Measurements from ENCODE around the gene VRK3. TPM values are rescaled to one million over a fixed set of nuclear protein-coding genes. Genes with fewer than 3 reads are reported as not detected.

Gene VRK3
- polyA plus RNA-seq, 2 of the 4 experiments (the other 2 are of a cell fraction), result 35.2 to 37.4 TPM

DNA sequence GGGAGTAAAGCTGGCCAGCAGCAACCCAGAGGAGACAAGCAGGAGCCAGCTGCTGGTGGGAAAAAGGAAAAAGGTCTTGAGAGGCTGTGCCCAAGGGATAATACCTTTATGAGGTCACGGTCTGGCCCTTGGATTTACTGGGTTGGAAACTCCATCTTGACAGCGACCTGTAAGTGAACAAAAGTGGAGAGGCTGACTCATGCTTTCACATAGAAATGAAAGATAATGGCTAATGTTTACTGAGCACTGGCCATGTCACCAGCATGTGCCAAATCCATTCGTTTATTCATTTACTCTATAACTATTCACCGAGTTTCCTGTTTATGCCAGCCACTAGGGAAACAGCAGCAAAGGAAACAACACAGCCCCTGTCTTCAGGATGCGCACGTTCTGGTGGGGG, 4.7 kb downstream of the VRK3 start:
- ATAC-seq (no peak), FAIRE-seq (no peak), DNase-seq (ENCODE audit: low read depth in 1 of 2, low spot score in 1 of 2) (peak in 1 of 2 experiments; percentile 62)
- WGBS (ENCODE audit: missing lambda C conversion rate), result 53% methylated on average over 6 of the region's 6 CpGs
- ChIA-PET POLR2A (no interaction called here), CTCF (interaction anchor here (1.0 to 1.2 kb wide), 2 partner anchors 37 to 83 kb away, joined by 3 read pairs; no protein-coding TSS in a partner anchor)
- no peak for TF ChIP-seq BHLHE40 (IDR thresholded peaks at IDR 0.05; ENCODE audit: low read depth, low read length)
- no peak for TF ChIP-seq FOSL2 (IDR thresholded peaks at IDR 0.05)
- TF ChIP-seq FOSL2 (CRISPR knock-in tag; IDR thresholded peaks at IDR 0.05), result peak; percentile 26; the same call in 1 of the 2 replicates
- H3K27ac ChIP-seq, result no peak overlapping the region
- H3K4me2 ChIP-seq, result 0 out of 3 replicates have a peak overlapping the region, but pooled peaks have one; percentile 11
- peaks cover 17% of the 10 kb centered on the region for H3K4me1 ChIP-seq
- H3K4me3 ChIP-seq, result no peak overlapping the region
- H3K9me3 ChIP-seq, result no peaks in the 10 kb centered on the region

DNA sequence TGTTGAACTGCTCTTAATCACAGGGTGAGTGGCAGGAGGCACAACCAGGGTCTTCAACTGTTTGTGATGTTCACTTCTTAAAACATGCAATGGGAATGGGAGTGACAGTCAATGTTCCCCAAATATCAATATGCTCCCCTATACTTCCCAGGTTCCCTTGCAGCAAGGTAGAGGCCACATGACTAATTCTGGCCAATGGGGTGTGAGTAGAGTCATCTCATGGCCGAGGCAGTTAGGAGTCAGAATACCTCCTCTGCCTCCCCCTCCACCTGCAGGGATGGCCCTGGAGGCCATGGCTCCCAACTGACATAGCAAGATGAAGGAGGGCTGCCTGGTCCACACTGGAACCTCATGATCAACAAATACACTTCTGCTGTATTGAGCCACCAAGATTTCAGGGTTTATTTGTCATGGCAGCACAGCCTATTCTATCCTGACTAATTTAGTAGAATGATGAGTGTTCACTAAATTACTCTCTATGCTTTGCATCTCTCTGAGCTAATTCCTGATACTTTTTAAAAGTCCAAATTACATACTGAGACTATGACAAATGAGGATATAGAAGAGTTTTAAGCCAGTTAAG, 8.9 kb downstream of the VRK3 start:
- H3K4me2 ChIP-seq, result no peak overlapping the region
- H3K4me1 ChIP-seq, result peaks cover 10% of the 10 kb centered on the region; the same call in 2 of the 3 replicates
- no peaks in the 10 kb centered on the region for H3K9me3 ChIP-seq
- ChIA-PET POLR2A (no interaction called here), CTCF (interaction anchor here (0.6 to 4.6 kb wide), 3 partner anchors 18 to 32 kb away, joined by 3 to 18 read pairs (median 4); no protein-coding TSS in a partner anchor)
- WGBS (ENCODE audit: missing lambda C conversion rate), result 75% methylated on average over 1 of the region's 1 CpG
- no peak for ATAC-seq
- no peak overlapping the region for H3K4me3 ChIP-seq
- no peak overlapping the region for H3K27ac ChIP-seq
- DNase-seq (ENCODE audit: low read depth in 1 of 2, low spot score in 1 of 2), result no peak
- TF ChIP-seq RCOR1 (IDR thresholded peaks at IDR 0.05; ENCODE audit: low read depth, low read length), result no peak
- TF ChIP-seq KDM1A (IDR thresholded peaks at IDR 0.05; ENCODE audit: low read depth), result no peak
- no peak for FAIRE-seq

DNA sequence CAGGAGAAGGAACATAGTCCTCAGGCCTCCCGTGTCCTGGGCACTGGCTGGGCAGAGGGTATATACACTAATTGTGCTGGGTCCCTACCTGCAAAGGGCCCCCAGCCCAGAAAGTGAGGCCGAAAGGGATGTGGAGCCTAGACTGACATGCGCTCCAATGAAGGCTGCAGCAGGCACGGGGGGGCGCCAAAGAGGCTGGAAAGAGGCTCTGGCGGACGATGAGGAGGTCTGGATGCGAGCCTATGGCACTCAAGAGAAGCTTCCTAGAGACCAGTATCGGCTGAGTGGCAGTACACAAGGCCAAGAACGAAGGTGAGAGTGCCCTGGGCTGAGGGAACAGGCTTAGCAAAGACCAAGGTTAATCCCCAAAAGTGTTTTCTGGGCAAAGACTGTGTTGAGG, 16.6 kb downstream of the VRK3 start:
- FAIRE-seq, result no peak

DNA sequence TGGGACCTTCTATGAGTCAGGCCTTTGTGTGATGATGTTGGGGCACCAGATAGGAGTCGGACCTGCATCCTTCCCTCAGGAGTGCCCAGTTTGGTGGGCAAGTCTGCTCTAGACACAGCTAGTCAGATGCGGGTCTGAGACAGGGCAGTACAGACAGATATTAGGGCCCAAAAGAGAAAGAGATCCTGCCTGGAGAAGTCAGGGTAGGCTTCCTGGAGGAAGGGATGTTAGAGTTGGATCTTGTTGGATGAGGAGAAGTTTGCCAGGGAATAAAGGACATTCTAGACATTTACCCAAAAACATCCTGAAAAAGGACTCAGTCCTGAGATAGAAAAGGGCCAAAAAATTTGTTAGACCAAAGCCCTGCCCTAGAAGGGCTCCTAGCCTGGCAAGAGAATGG, 17.2 kb downstream of the VRK3 start:
- DNase-seq (ENCODE audit: low read depth in 1 of 2, low spot score in 1 of 2) (no peak), ATAC-seq (no peak), FAIRE-seq (no peak)
- H3K4me2 ChIP-seq, result no peak overlapping the region
- no peak overlapping the region for H3K27ac ChIP-seq
- H3K4me1 ChIP-seq, result peaks cover 17% of the 10 kb centered on the region
- ChIA-PET POLR2A (interaction anchor here (0.6 kb wide), 1 partner anchor 10 kb away, joined by 6 read pairs; no protein-coding TSS in a partner anchor), CTCF (interaction anchor here (0.6 to 1.4 kb wide), 4 partner anchors 9 to 128 kb away, joined by 3 to 4 read pairs (median 3); no protein-coding TSS in a partner anchor)
- 91% methylated on average over 2 of the region's 2 CpGs for WGBS (ENCODE audit: missing lambda C conversion rate)
- TF ChIP-seq MYC (IDR thresholded peaks at IDR 0.05; ENCODE audit: borderline replicate concordance, low read length) (no peak), ZFP36 (IDR thresholded peaks at IDR 0.05; ENCODE audit: borderline replicate concordance, partially characterized antibody) (peak; percentile 55), BHLHE40 (IDR thresholded peaks at IDR 0.05; ENCODE audit: low read depth, low read length) (no peak)
- H3K9me3 ChIP-seq, result no peaks in the 10 kb centered on the region
- H3K4me3 ChIP-seq, result no peak overlapping the region

More for the DNA sequence above, 16.6 kb downstream of the VRK3 start:
- H3K4me1 ChIP-seq, result peaks cover 15% of the 10 kb centered on the region
- ATAC-seq (peak in 1 of 2 experiments; percentile 47; a peak in 3 of 6 replicates), DNase-seq (ENCODE audit: low read depth in 1 of 2, low spot score in 1 of 2) (peak in 1 of 2 experiments; percentile 33)
- ChIA-PET CTCF (interaction anchor here (0.6 to 1.4 kb wide), 6 partner anchors 9 to 127 kb away, joined by 3 to 5 read pairs (median 4); no protein-coding TSS in a partner anchor), POLR2A (no interaction called here)
- WGBS (ENCODE audit: missing lambda C conversion rate), result 76% methylated on average over 10 of the region's 10 CpGs
- no peak overlapping the region for H3K27ac ChIP-seq
- TF ChIP-seq RAD21 (conservative IDR thresholded peaks at IDR 0.05 in 1 of 2, IDR thresholded peaks at IDR 0.05 in 1 of 2) (peak in 1 of 2 experiments; percentile 45; a peak in 2 of 5 replicates), ZSCAN20 (CRISPR knock-in tag; IDR thresholded peaks at IDR 0.05) (no peak), SMC3 (IDR thresholded peaks at IDR 0.05) (0 out of 3 replicates have a peak, but pooled peaks have one; percentile 26)
- TF ChIP-seq, protein P1, sequence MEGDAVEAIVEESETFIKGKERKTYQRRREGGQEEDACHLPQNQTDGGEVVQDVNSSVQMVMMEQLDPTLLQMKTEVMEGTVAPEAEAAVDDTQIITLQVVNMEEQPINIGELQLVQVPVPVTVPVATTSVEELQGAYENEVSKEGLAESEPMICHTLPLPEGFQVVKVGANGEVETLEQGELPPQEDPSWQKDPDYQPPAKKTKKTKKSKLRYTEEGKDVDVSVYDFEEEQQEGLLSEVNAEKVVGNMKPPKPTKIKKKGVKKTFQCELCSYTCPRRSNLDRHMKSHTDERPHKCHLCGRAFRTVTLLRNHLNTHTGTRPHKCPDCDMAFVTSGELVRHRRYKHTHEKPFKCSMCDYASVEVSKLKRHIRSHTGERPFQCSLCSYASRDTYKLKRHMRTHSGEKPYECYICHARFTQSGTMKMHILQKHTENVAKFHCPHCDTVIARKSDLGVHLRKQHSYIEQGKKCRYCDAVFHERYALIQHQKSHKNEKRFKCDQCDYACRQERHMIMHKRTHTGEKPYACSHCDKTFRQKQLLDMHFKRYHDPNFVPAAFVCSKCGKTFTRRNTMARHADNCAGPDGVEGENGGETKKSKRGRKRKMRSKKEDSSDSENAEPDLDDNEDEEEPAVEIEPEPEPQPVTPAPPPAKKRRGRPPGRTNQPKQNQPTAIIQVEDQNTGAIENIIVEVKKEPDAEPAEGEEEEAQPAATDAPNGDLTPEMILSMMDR (IDR thresholded peaks at IDR 0.05), result peak; percentile 29; the same call in 1 of the 3 replicates
- no peaks in the 10 kb centered on the region for H3K9me3 ChIP-seq
- no peak overlapping the region for H3K4me3 ChIP-seq
- H3K4me2 ChIP-seq, result no peak overlapping the region

DNA sequence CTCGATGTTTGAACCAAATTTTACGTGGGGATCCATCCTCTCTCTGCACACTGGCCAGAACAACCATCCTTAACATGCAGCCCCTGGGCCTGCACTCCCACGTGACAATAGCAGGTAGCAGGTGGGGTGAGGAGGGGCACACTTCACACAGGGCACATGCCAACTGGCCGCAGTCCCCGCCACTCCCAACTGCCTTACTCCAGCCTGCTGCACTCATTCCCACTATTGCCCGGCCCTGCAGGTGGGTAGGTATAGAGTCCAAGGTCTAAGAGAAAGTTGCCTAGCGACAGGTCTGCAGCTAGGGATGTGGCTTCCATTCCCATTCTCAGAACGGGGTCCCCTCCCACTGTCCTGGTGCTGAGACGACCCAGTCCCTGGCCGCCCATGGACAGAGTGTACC, 18.0 kb downstream of the VRK3 start:
- FAIRE-seq, result no peak
- H3K4me1 ChIP-seq, result peaks cover 17% of the 10 kb centered on the region
- no peak overlapping the region for H3K4me2 ChIP-seq
- 85% methylated on average over 8 of the region's 10 CpGs for WGBS (ENCODE audit: missing lambda C conversion rate)
- ChIA-PET POLR2A (no interaction called here), CTCF (interaction anchor here (1.4 kb wide), 1 partner anchor 13 kb away, joined by 3 read pairs; no protein-coding TSS in a partner anchor)
- ATAC-seq, result no peak
- TF ChIP-seq, protein P2, sequence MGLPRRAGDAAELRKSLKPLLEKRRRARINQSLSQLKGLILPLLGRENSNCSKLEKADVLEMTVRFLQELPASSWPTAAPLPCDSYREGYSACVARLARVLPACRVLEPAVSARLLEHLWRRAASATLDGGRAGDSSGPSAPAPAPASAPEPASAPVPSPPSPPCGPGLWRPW (IDR thresholded peaks at IDR 0.05), result no peak
- no peak for TF ChIP-seq RAD21 (conservative IDR thresholded peaks at IDR 0.05 in 1 of 2, IDR thresholded peaks at IDR 0.05 in 1 of 2)
- TF ChIP-seq BHLHE40 (IDR thresholded peaks at IDR 0.05; ENCODE audit: low read depth, low read length), result no peak
- no peak for TF ChIP-seq FOSL2 (IDR thresholded peaks at IDR 0.05)
- no peak for TF ChIP-seq FOSL2 (CRISPR knock-in tag; IDR thresholded peaks at IDR 0.05)
- TF ChIP-seq RARB (CRISPR knock-in tag; IDR thresholded peaks at IDR 0.05), result no peak
- TF ChIP-seq RFX5 (IDR thresholded peaks at IDR 0.05), result no peak
- no peak for TF ChIP-seq MAFK (IDR thresholded peaks at IDR 0.05; ENCODE audit: partially characterized antibody)
- TF ChIP-seq RNF2 (IDR thresholded peaks at IDR 0.05; ENCODE audit: borderline replicate concordance, low read depth), result no peak
- no peak for TF ChIP-seq TP53 (CRISPR knock-in tag; IDR thresholded peaks at IDR 0.05)
- TF ChIP-seq, protein P3, sequence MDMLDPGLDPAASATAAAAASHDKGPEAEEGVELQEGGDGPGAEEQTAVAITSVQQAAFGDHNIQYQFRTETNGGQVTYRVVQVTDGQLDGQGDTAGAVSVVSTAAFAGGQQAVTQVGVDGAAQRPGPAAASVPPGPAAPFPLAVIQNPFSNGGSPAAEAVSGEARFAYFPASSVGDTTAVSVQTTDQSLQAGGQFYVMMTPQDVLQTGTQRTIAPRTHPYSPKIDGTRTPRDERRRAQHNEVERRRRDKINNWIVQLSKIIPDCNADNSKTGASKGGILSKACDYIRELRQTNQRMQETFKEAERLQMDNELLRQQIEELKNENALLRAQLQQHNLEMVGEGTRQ (IDR thresholded peaks at IDR 0.05), result no peak
- TF ChIP-seq EHMT2 (IDR thresholded peaks at IDR 0.05; ENCODE audit: low read depth), result no peak
- H3K4me3 ChIP-seq, result no peak overlapping the region
- no peak overlapping the region for H3K27ac ChIP-seq
- no peaks in the 10 kb centered on the region for H3K9me3 ChIP-seq
- DNase-seq (ENCODE audit: low read depth in 1 of 2, low spot score in 1 of 2), result no peak
